Measurements from ENCODE around the gene EBLN1.

DNA sequence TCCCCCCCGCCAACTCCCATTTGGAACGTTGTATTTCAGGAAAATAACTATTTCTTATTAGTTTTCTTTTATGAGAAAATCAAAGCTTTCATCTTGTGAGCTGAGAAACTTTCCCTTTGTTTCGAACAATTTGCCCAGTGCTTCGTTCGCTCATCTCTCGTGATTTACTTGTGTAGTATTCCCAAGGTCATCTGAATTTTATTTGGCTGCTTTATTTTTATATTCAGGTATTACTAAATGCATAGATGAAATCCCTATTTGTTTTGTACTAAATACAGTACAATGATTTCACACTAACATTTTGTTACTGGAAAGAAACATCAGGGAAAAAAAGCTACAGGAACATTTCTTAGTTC lies 12.0 kb upstream of the EBLN1 start:
- TF ChIP-seq, protein P1, sequence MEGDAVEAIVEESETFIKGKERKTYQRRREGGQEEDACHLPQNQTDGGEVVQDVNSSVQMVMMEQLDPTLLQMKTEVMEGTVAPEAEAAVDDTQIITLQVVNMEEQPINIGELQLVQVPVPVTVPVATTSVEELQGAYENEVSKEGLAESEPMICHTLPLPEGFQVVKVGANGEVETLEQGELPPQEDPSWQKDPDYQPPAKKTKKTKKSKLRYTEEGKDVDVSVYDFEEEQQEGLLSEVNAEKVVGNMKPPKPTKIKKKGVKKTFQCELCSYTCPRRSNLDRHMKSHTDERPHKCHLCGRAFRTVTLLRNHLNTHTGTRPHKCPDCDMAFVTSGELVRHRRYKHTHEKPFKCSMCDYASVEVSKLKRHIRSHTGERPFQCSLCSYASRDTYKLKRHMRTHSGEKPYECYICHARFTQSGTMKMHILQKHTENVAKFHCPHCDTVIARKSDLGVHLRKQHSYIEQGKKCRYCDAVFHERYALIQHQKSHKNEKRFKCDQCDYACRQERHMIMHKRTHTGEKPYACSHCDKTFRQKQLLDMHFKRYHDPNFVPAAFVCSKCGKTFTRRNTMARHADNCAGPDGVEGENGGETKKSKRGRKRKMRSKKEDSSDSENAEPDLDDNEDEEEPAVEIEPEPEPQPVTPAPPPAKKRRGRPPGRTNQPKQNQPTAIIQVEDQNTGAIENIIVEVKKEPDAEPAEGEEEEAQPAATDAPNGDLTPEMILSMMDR (optimal IDR thresholded peaks at IDR 0.05 in 1 of 3, IDR thresholded peaks at IDR 0.05 in 1 of 3, conservative IDR thresholded peaks at IDR 0.05 in 1 of 3; ENCODE audit: extremely low read depth in 1 of 3, insufficient read depth in 2 of 3, low read length in 3 of 3): no peak
- no peak for TF ChIP-seq EZH2 (IDR thresholded peaks at IDR 0.05; ENCODE audit: low read length)
